Uterus (tissue), 2 donors: ENCODE results near the gene LRRC4C.

Source experiments
- POLR2A ChIP-seq, 2 donors: fragments of 450-650 bp; IDR thresholded peaks; one replicate each; pipeline ENCODE4 v1.6.1; 2016; ENCODE audit warnings: antibody characterized with exemption in 2 of 2, mild to moderate bottlenecking in 1 of 2, moderate library complexity in 1 of 2
- TF ChIP-seq, protein P1 (sequence below), 4 experiments: fragments of 200-600 bp in 2 of 4; fragments of 450-650 bp in 2 of 4; sonication (generic) in 2 of 4; IDR thresholded peaks; one replicate each; pipeline ENCODE4 v1.5.1; 2016 to 2019; ENCODE audit warnings: antibody characterized with exemption in 4 of 4, mild to moderate bottlenecking in 2 of 4, moderate library complexity in 1 of 4

DNA sequence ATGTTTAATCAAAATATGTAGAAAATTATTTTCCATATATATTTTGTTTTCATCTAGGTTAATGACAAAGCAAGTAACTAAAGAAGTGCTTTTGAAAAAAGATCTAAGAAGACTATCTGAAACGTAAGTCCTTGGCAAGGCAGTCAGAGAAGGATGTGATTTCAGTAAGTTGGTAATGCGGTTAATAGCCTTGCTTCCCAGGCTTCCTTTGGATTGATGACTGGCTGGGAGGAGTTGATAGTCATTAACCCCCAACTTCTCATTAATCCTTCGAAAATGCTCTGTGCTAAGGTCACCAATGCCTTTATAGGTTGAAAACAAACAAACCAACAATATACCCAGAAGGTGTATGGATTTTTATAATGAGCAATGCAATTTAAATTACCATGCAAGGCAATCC lies 1326.5 kb downstream of the LRRC4C start:
- TF ChIP-seq, protein P1, sequence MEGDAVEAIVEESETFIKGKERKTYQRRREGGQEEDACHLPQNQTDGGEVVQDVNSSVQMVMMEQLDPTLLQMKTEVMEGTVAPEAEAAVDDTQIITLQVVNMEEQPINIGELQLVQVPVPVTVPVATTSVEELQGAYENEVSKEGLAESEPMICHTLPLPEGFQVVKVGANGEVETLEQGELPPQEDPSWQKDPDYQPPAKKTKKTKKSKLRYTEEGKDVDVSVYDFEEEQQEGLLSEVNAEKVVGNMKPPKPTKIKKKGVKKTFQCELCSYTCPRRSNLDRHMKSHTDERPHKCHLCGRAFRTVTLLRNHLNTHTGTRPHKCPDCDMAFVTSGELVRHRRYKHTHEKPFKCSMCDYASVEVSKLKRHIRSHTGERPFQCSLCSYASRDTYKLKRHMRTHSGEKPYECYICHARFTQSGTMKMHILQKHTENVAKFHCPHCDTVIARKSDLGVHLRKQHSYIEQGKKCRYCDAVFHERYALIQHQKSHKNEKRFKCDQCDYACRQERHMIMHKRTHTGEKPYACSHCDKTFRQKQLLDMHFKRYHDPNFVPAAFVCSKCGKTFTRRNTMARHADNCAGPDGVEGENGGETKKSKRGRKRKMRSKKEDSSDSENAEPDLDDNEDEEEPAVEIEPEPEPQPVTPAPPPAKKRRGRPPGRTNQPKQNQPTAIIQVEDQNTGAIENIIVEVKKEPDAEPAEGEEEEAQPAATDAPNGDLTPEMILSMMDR (IDR thresholded peaks at IDR 0.05) = no peak
- TF ChIP-seq POLR2A (IDR thresholded peaks at IDR 0.05) = no peak
